HG03108 (cell line): ENCODE data around the gene CLEC9A.
"Not testable (repeated sequence)": the region's sequence is repeated elsewhere in the genome, so short reads cannot be mapped to it uniquely, and the experiment has no call there.

ENCODE experiments used
- ATAC-seq: cut with Tn5 transposase; IDR thresholded peaks from one replicate; pipeline ENCODE4 v1.9.1; 2021; ENCODE audit warnings: moderate library complexity; ENCODE audit not compliant: unreplicated experiment

The CLEC9A gene

GRCh38 chr12:10030446-10030845, at the start of gene CLEC9A:
Gene CLEC9A (plus strand): TSS chr12:10030682. CDS start chr12:10052688, 22,006 bp downstream.
- no peak for ATAC-seq

- no peak for ATAC-seq
Observed at GRCh38 chr12:9991876-9992275, 38.6 kb upstream of the CLEC9A start.

DNA sequence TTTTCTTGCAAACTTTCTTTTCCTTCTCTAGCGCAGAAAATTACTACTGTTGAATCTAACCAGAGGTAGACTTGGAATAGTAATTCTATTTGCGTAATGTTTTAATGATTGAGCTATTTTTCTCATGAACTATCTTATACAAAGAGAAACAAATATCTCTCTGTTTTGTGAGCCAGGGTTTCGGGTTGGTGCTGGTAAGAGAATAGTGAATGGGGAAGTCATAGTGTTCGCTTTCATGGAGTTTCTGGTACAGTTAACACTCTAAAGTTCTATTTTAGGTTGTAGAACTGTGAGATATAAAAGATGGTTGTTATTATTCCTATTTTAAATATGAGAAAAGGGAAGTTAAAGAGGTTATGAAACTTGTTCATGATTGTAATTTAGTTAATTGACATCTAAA, 38.2 kb upstream of the CLEC9A start:
- no peak for ATAC-seq

DNA sequence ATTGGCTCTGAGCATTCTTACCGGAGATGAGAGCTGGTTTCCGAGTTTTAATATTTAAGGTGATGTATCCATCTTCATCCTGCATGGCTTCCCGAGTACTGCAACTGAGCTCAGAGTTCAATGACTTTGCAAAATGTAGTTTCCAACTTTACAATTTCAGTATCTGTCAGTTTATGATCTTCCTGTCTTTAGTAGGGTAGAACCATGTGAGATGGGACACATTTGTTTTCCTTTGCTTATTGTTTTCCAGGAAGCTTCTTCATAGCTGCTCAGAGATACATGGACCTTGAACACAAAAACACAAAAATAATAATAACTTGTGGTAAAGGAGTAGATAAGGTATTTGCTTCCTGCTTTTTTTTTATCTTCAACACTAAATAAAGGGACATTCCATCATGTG, 31.5 kb upstream of the CLEC9A start, which contains the start of gene CLEC1B:
Gene CLEC1B (minus strand): TSS at position 106 of the 400 bp plus-strand sequence. CDS start 21 bp downstream, at position 85.
- no peak for ATAC-seq

- ATAC-seq = no peak
Observed at GRCh38 chr12:10001171-10001776, 29.2 kb upstream of the CLEC9A start.

GRCh38 chr12:10012630-10013330, 17.7 kb upstream of the CLEC9A start:
- ATAC-seq = no peak

DNA sequence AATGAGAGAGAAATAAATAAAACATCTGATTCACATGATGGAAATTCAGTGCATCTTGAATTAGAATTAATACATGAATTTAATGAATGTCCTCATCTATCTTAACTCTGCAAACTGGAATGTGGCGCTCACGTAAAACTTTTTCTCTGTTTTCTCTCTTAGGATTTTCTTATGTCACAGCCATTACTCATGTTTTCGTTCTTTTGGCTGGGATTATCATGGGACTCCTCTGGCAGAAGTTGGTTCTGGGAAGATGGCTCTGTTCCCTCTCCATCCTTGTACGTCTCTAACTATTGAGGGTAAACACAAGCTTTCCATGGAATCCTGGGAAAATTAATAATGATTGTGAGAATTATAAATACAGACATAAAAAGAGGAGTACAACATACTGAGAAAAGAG, 15.0 kb upstream of the CLEC9A start:
- ATAC-seq = no peak

- no peak for ATAC-seq
Observed at GRCh38 chr12:10016881-10017280, 13.6 kb upstream of the CLEC9A start.

- ATAC-seq = no peak
Observed at GRCh38 chr12:10018386-10018785, 12.1 kb upstream of the CLEC9A start.

DNA sequence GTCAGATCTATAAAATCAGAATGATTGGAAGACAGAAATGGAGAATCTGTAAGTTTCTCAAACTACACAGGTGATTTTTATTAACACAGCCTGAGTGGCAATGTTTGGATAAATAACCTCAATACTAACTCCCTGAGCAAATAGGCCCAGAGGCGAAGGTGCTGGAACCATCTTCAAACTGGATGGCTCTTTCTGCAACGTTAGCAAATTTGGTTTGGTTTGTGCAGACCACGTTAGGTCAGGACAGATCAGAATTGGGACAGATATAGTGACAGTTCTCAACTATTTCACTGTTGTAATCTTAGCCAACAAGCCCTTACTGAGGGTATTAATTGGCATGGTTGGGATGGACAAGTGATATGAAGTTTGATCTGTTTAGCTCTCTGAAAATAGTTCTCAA, 9.1 kb upstream of the CLEC9A start:
- ATAC-seq = no peak

DNA sequence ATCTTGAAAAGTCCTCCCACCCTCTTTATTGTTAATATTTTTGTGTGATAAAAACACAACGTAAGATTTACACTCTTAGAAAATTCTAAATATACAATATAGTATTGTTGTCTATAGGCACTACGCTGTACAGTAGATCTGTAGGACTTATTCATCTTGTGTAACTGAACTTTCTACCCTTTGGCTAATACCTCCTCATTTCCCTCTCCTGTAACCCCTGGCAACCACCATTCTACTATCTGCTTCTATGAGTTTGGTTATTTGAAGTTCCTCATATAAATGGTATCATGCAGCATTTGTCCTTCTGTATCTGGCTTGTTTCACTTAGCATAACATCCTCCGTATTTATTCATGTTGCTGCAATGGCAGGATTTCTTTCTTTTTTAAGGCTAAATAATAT, 5.2 kb upstream of the CLEC9A start:
- ATAC-seq = no peak

DNA sequence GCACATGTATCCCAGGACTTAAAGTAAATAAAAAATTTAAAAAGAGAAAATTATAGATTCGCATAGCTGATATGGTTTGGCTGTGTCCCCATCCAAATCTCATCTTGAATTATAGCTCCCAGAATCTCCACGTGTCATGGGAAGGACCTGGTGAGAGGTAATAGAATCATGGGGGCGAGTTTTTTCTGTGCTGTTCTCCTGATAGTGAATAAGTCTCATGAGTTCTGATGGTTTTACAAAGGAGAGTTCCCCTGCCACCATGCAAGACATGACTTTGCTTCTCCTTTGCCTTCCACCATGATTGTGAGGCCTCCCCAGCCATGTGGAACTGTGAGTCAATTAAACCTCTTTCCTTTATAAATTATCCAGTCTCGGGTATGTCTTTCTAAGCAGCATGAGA, 3.8 kb upstream of the CLEC9A start:
- not testable (repeated sequence) for ATAC-seq

GRCh38 chr12:10027311-10027710, 3.2 kb upstream of the CLEC9A start:
- no peak for ATAC-seq

DNA sequence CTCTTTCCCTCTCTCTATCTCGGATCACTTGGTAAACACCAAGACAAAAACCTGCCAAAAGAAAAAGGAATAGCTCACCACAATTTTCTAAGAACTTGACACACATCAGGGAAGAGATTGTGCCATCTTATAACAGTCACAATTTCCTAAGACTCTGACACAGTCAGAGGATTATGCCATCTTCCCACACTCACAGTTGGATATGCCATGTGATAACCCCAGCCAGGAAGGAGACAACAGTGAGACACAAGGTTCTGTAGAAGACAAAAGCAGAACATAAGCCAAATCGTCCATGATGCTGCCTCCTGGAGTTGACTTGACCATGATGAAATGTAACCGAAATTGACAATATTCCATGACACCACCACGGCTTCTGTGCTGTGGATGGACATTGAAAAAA, 2.8 kb upstream of the CLEC9A start:
- ATAC-seq = no peak

DNA sequence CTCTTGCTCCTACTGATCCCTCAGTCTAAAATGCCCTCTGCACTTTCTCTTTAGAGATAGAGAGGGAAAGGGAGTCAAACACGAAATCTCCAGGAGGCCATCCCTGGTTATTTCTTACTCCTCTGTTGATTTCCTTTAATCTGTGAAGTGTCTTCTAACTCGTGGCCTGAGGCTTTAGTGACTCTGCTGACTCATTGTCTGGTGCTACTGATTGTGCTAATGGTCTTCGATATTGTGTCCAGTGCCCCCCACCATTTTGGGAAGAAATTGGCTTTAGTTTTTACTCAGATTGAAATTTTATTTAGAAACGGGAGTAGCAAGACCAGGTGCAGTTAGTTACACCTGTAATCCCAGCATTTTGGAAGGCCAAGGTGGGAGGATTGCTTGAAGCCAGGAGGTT, 839 bp downstream of the CLEC9A start:
- no peak for ATAC-seq

DNA sequence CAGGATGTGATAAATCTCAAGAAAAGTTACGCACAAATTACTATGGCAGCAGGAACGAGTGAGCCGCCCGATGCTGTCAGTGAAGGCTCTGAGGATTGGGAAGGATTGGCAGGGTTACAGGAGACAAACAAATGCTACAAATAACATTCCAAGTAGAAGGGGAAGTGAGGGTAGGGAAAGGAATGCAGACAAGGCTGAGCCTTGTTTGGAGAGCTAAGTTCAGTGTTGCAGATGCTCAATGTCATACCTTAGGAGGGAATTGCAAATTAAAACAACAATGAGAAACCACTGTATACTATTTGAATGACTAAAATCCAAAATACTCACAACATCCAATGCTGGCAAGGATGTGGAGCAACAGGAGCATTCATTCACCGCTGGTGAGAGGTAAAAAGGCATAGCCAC, 1.3 kb downstream of the CLEC9A start:
- ATAC-seq = no peak

GRCh38 chr12:10033783-10034545, 3.5 kb downstream of the CLEC9A start:
- no peak for ATAC-seq

GRCh38 chr12:10042167-10042566, 11.7 kb downstream of the CLEC9A start:
- no peak for ATAC-seq

- ATAC-seq = no peak
Observed at GRCh38 chr12:10048526-10048925, 18.0 kb downstream of the CLEC9A start.

GRCh38 chr12:10052193-10052913, 21.9 kb downstream of the CLEC9A start:
- ATAC-seq = no peak

DNA sequence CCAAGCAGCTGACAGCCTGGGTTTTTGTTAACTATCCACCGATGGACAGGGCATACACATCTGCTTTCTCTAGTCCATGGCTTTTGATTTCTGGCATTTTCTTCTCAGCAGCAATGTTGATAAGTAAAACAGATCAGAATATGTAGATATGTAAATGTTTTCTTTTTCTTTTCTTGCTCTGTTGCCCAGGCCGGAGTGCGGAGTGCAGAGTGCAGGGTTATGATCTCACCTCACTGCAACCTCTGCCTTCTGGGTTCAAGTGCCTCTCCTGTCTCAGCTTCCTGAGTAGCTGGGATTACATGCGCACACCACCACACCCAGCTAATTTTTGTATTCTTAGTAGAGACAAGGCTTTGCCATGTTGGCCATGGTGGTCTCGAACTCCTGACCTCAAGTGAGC, 27.9 kb downstream of the CLEC9A start:
- ATAC-seq = no peak
